ENCODE measurements around the gene IMMP1L.

Gene IMMP1L

DNA sequence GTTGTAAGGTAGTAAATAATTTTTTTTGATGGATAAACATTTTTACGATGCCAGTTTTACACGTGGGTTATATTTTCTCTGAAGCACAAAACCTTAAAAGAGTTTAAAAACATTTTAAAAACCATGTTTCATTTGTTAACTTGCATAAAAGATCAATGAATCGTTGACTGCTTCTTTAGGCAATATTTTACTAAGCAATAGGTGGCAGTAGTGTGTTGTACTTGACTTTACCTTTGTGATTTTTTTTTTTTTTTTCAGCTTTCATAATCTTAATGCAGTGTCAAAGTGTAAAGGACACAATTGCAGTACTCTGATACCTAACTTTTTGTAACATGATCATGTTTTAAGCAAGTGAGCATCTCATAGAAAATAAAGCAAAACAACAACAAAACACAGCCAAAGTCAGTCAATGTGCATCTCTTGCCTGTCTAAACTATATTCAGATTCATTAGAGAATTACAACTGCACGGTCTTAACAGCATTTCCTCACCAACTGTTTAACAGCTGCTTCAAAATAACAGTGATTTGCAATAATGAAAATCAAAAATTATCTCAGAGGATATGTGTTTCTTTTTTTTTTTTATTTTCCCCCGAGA lies 112.1 kb downstream of the IMMP1L start:
- Histone ChIP-seq H3K18ac (ENCODE audit: low read length) (no peak overlapping the region), H3K4ac (ENCODE audit: low read depth, low read length) (no peak overlapping the region), H3K36me3 (ENCODE audit: control insufficient read depth in 1 of 2, insufficient read depth in 2 of 2, low read length in 2 of 2) (no peaks in the 10 kb centered on the region), H3K4me1 (ENCODE audit: control insufficient read depth in 1 of 2, insufficient read depth in 2 of 2, low read length in 2 of 2) (no peaks in the 10 kb centered on the region), H3K9me3 (ENCODE audit: insufficient read depth, low read depth, low read length) (no peaks in the 10 kb centered on the region), H3K9ac (ENCODE audit: low read length) (no peak overlapping the region), H4K91ac (ENCODE audit: low read depth, low read length) (no peak overlapping the region), H3K79me1 (ENCODE audit: low read length) (no peaks in the 10 kb centered on the region), H3K79me2 (ENCODE audit: control insufficient read depth, insufficient read depth, low read length, poor library complexity) (no peaks in the 10 kb centered on the region), H3K4me2 (ENCODE audit: low read length) (no peak overlapping the region), H3K4me3 (ENCODE audit: low read depth, low read length) (no peak overlapping the region), H3K14ac (ENCODE audit: low read length) (no peak overlapping the region), H2BK5ac (ENCODE audit: low read depth, low read length, poor library complexity) (no peak overlapping the region), H3K27me3 (ENCODE audit: insufficient read depth, low read length) (no peaks in the 10 kb centered on the region), H2BK12ac (ENCODE audit: low read length) (no peak overlapping the region), H2AFZ (ENCODE audit: insufficient read depth, low read length, poor library complexity) (no peak overlapping the region), H4K8ac (ENCODE audit: low read depth, low read length) (no peak overlapping the region), H4K12ac (ENCODE audit: low read depth, low read length) (no peak overlapping the region), H3K27ac (ENCODE audit: low read depth, low read length) (no peak overlapping the region), H2BK120ac (ENCODE audit: insufficient read depth, low read length, poor library complexity) (no peak overlapping the region), H3K23ac (ENCODE audit: low read length) (no peak overlapping the region), H2AK5ac (ENCODE audit: low read length) (no peak overlapping the region)
- WGBS (ENCODE audit: extremely low coverage, insufficient coverage, insufficient read length), result no CpG with 5 or more reads among the region's 5 CpGs
- DNase-seq, result peak in 1 of 2 donors; percentile 68

GRCh38 chr11:31387379-31387778 lies 122.0 kb downstream of the IMMP1L start:
- peaks cover 0 to 2% of the 10 kb centered on the region in 2 experiments for H3K36me3 ChIP-seq (ENCODE audit: control insufficient read depth in 1 of 2, insufficient read depth in 2 of 2, low read length in 2 of 2)
- H2BK5ac ChIP-seq (ENCODE audit: low read depth, low read length, poor library complexity), result no peak overlapping the region
- no peaks in the 10 kb centered on the region for H3K79me1 ChIP-seq (ENCODE audit: low read length)
- H3K23ac ChIP-seq (ENCODE audit: low read length), result no peak overlapping the region
- no peak overlapping the region for H3K4ac ChIP-seq (ENCODE audit: low read depth, low read length)
- no peak overlapping the region for H3K27ac ChIP-seq (ENCODE audit: low read depth, low read length)
- no peak overlapping the region for H3K14ac ChIP-seq (ENCODE audit: low read length)
- no peak overlapping the region for H3K18ac ChIP-seq (ENCODE audit: low read length)
- no peak overlapping the region for H4K8ac ChIP-seq (ENCODE audit: low read depth, low read length)
- H3K9me3 ChIP-seq (ENCODE audit: insufficient read depth, low read depth, low read length), result peaks cover 3% of the 10 kb centered on the region
- no peak overlapping the region for H3K9ac ChIP-seq (ENCODE audit: low read length)
- H3K4me3 ChIP-seq (ENCODE audit: low read depth, low read length), result no peak overlapping the region
- DNase-seq, result peak in 1 of 2 donors; percentile 41
- H3K79me2 ChIP-seq (ENCODE audit: control insufficient read depth, insufficient read depth, low read length, poor library complexity), result peaks cover 1% of the 10 kb centered on the region
- H3K4me2 ChIP-seq (ENCODE audit: low read length), result no peak overlapping the region
- peaks cover 4 to 5% of the 10 kb centered on the region in 2 experiments for H3K4me1 ChIP-seq (ENCODE audit: control insufficient read depth in 1 of 2, insufficient read depth in 2 of 2, low read length in 2 of 2)
- no peak overlapping the region for H2AFZ ChIP-seq (ENCODE audit: insufficient read depth, low read length, poor library complexity)
- H2BK120ac ChIP-seq (ENCODE audit: insufficient read depth, low read length, poor library complexity), result no peak overlapping the region
- H3K27me3 ChIP-seq (ENCODE audit: insufficient read depth, low read length), result no peaks in the 10 kb centered on the region
- H4K91ac ChIP-seq (ENCODE audit: low read depth, low read length), result no peak overlapping the region
- no peak overlapping the region for H2BK12ac ChIP-seq (ENCODE audit: low read length)
- H2AK5ac ChIP-seq (ENCODE audit: low read length), result no peak overlapping the region
- no peak overlapping the region for H4K12ac ChIP-seq (ENCODE audit: low read depth, low read length)
- no CpG with 5 or more reads among the region's 2 CpGs for WGBS (ENCODE audit: extremely low coverage, insufficient coverage, insufficient read length)

DNA sequence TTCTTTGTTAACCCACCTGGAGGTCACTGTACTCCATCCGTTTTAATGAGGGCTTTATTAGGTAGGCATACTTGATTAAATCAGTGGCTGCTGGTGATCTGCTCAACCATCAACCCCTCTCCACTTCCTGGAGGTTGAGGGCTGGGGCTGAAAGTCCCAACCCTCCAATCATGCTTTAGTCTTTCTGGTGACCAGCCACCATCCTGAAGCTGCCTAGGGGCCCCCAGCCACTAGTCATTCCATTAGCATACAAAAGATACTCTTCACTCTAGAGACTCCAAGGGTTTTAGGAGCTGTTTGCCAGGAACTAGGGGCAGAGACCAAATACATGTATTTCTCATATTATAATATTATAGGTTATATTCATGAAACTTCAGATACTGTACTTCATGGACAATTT lies 126.3 kb downstream of the IMMP1L start:
- H2BK12ac ChIP-seq (ENCODE audit: low read length), result no peak overlapping the region
- peaks cover 4 to 5% of the 10 kb centered on the region in 2 experiments for H3K4me1 ChIP-seq (ENCODE audit: control insufficient read depth in 1 of 2, insufficient read depth in 2 of 2, low read length in 2 of 2)

More for the DNA sequence above, 126.3 kb downstream of the IMMP1L start:
- Histone ChIP-seq H2AFZ (ENCODE audit: insufficient read depth, low read length, poor library complexity) (no peak overlapping the region), H4K91ac (ENCODE audit: low read depth, low read length) (no peak overlapping the region), H3K79me1 (ENCODE audit: low read length) (no peaks in the 10 kb centered on the region), H3K9me3 (ENCODE audit: insufficient read depth, low read depth, low read length) (peaks cover 3% of the 10 kb centered on the region), H3K4me2 (ENCODE audit: low read length) (no peak overlapping the region), H4K12ac (ENCODE audit: low read depth, low read length) (no peak overlapping the region), H4K8ac (ENCODE audit: low read depth, low read length) (no peak overlapping the region), H3K18ac (ENCODE audit: low read length) (no peak overlapping the region), H3K4me3 (ENCODE audit: low read depth, low read length) (no peak overlapping the region), H3K23ac (ENCODE audit: low read length) (no peak overlapping the region), H3K4ac (ENCODE audit: low read depth, low read length) (no peak overlapping the region), H2BK5ac (ENCODE audit: low read depth, low read length, poor library complexity) (no peak overlapping the region), H3K36me3 (ENCODE audit: control insufficient read depth in 1 of 2, insufficient read depth in 2 of 2, low read length in 2 of 2) (peaks cover 0 to 2% of the 10 kb centered on the region in 2 experiments), H3K79me2 (ENCODE audit: control insufficient read depth, insufficient read depth, low read length, poor library complexity) (peaks cover 1% of the 10 kb centered on the region), H3K27me3 (ENCODE audit: insufficient read depth, low read length) (no peaks in the 10 kb centered on the region), H3K27ac (ENCODE audit: low read depth, low read length) (no peak overlapping the region), H2AK5ac (ENCODE audit: low read length) (no peak overlapping the region), H3K9ac (ENCODE audit: low read length) (no peak overlapping the region), H2BK120ac (ENCODE audit: insufficient read depth, low read length, poor library complexity) (no peak overlapping the region), H3K14ac (ENCODE audit: low read length) (no peak overlapping the region)
- WGBS (ENCODE audit: extremely low coverage, insufficient coverage, insufficient read length), result no CpG with 5 or more reads among the region's 1 CpG
- DNase-seq, result no peak

Data from trophoblast cell (in vitro differentiated cells and primary cell).